ENCODE results near the gene SPSB1. TPM values are rescaled to one million over a fixed set of nuclear protein-coding genes. Genes with fewer than 3 reads are reported as not detected.

SPSB1 gene
- total RNA-seq, 2 donors from 2014 or later, result 29.0 to 57.1 TPM

- H3K27me3 ChIP-seq (replicated peaks; ENCODE audit: insufficient read depth), result no peaks in the 10 kb centered on the region
- no peak for TF ChIP-seq CTCF (IDR thresholded peaks at IDR 0.05)
- no peak for TF ChIP-seq POLR2AphosphoS5 (IDR thresholded peaks at IDR 0.05)
- no peak for TF ChIP-seq POLR2A (IDR thresholded peaks at IDR 0.05)
- no peaks in the 10 kb centered on the region for H3K9me3 ChIP-seq
- DNase-seq (ENCODE audit: low spot score), result no peak
- H3K4me3 ChIP-seq, result no peak overlapping the region
- no peak overlapping the region for H3K27ac ChIP-seq
- peaks cover 3 to 10% of the 10 kb centered on the region in 2 donors for H3K36me3 ChIP-seq
- H3K4me1 ChIP-seq (replicated peaks), result no peaks in the 10 kb centered on the region
- intact Hi-C loops (cut with DNase I), result no loop called here
- WGBS, result 99% methylated on average over 9 of the region's 9 CpGs
Observed at GRCh38 chr1:9258629-9259028, 34.1 kb upstream of the SPSB1 start.

GRCh38 chr1:9260059-9260766, 32.5 kb upstream of the SPSB1 start:
- H3K4me1 ChIP-seq (replicated peaks), result no peaks in the 10 kb centered on the region
- H3K9me3 ChIP-seq, result no peaks in the 10 kb centered on the region
- H3K36me3 ChIP-seq, result peaks cover 19 to 24% of the 10 kb centered on the region in 2 donors
- 97% methylated on average over 20 of the region's 20 CpGs for WGBS
- TF ChIP-seq POLR2AphosphoS5 (IDR thresholded peaks at IDR 0.05), result no peak
- TF ChIP-seq POLR2A (IDR thresholded peaks at IDR 0.05), result no peak
- no peak for TF ChIP-seq CTCF (IDR thresholded peaks at IDR 0.05)
- no peak for DNase-seq (ENCODE audit: low spot score)
- intact Hi-C loops (cut with DNase I), result no loop called here
- no peak overlapping the region for H3K27ac ChIP-seq
- H3K4me3 ChIP-seq, result no peak overlapping the region
- H3K27me3 ChIP-seq (replicated peaks; ENCODE audit: insufficient read depth), result no peaks in the 10 kb centered on the region

GRCh38 chr1:9261496-9261895, 31.2 kb upstream of the SPSB1 start:
- Histone ChIP-seq H3K27ac (no peak overlapping the region), H3K9me3 (no peaks in the 10 kb centered on the region), H3K4me1 (replicated peaks) (no peaks in the 10 kb centered on the region), H3K27me3 (replicated peaks; ENCODE audit: insufficient read depth) (no peaks in the 10 kb centered on the region), H3K36me3 (peaks cover 21 to 25% of the 10 kb centered on the region in 2 donors), H3K4me3 (no peak overlapping the region)
- TF ChIP-seq CTCF (IDR thresholded peaks at IDR 0.05), result no peak
- intact Hi-C loops (cut with DNase I), result no loop called here
- 90% methylated on average over 8 of the region's 8 CpGs for WGBS
- no peak for DNase-seq (ENCODE audit: low spot score)

GRCh38 chr1:9262096-9262986, 30.4 kb upstream of the SPSB1 start:
- no peak for TF ChIP-seq POLR2A (IDR thresholded peaks at IDR 0.05)
- TF ChIP-seq CTCF (IDR thresholded peaks at IDR 0.05), result no peak
- no peak for TF ChIP-seq POLR2AphosphoS5 (IDR thresholded peaks at IDR 0.05)
- H3K4me1 ChIP-seq (replicated peaks), result no peaks in the 10 kb centered on the region
- WGBS, result 89% methylated on average over 28 of the region's 33 CpGs
- no peaks in the 10 kb centered on the region for H3K27me3 ChIP-seq (replicated peaks; ENCODE audit: insufficient read depth)
- no peak overlapping the region for H3K4me3 ChIP-seq
- intact Hi-C loops (cut with DNase I), result no loop called here
- H3K36me3 ChIP-seq, result peaks cover 21 to 25% of the 10 kb centered on the region in 2 donors
- no peak for DNase-seq (ENCODE audit: low spot score)
- no peaks in the 10 kb centered on the region for H3K9me3 ChIP-seq
- H3K27ac ChIP-seq, result no peak overlapping the region

Data from prostate gland (tissue), 2 donors.